HG03565 (cell line): Measurements from ENCODE around the gene IL1B.

Experiments
- ATAC-seq: cut with Tn5 transposase; IDR thresholded peaks from one replicate; pipeline ENCODE4 v1.9.1; 2021; ENCODE audit warnings: mild to moderate bottlenecking, moderate library complexity; ENCODE audit not compliant: unreplicated experiment

The IL1B gene

GRCh38 chr2:112829961-112830681 lies 6.5 kb downstream of the IL1B start:
- ATAC-seq = no peak

GRCh38 chr2:112829101-112829960 lies 7.2 kb downstream of the IL1B start:
- ATAC-seq = no peak

GRCh38 chr2:112828251-112828691 lies 8.3 kb downstream of the IL1B start:
- no peak for ATAC-seq

- no peak for ATAC-seq
Measured at GRCh38 chr2:112827604-112828185, 8.9 kb downstream of the IL1B start.

GRCh38 chr2:112827009-112827408 lies 9.6 kb downstream of the IL1B start:
- ATAC-seq = no peak

GRCh38 chr2:112825706-112826105 lies 10.9 kb downstream of the IL1B start:
- ATAC-seq = no peak

- no peak for ATAC-seq
Measured at GRCh38 chr2:112824694-112825085, 11.9 kb downstream of the IL1B start.

GRCh38 chr2:112821682-112822081 lies 14.9 kb downstream of the IL1B start:
- ATAC-seq = no peak

- peak; percentile 93 for ATAC-seq
Measured at GRCh38 chr2:112821142-112821541, 15.4 kb downstream of the IL1B start.

GRCh38 chr2:112820343-112820742 lies 16.2 kb downstream of the IL1B start:
- no peak for ATAC-seq

GRCh38 chr2:112819081-112819480 lies 17.5 kb downstream of the IL1B start:
- no peak for ATAC-seq

GRCh38 chr2:112818094-112818902 lies 18.3 kb downstream of the IL1B start:
- ATAC-seq = no peak

- no peak for ATAC-seq
Measured at GRCh38 chr2:112817082-112817689, 19.4 kb downstream of the IL1B start.

GRCh38 chr2:112814278-112814677 lies 22.3 kb downstream of the IL1B start:
- no peak for ATAC-seq

- ATAC-seq = no peak
Measured at GRCh38 chr2:112813280-112813966, 23.2 kb downstream of the IL1B start.

GRCh38 chr2:112812318-112813267 lies 24.0 kb downstream of the IL1B start:
- peak; percentile 50 for ATAC-seq

GRCh38 chr2:112811841-112812306 lies 24.7 kb downstream of the IL1B start:
- ATAC-seq = no peak

GRCh38 chr2:112811276-112811831 lies 25.2 kb downstream of the IL1B start:
- no peak for ATAC-seq
